ENCODE data around the gene FSIP1.

The FSIP1 gene

GRCh38 chr15:39649757-39650156, 132.9 kb downstream of the FSIP1 start:
- no peaks in the 10 kb centered on the region for H3K9me3 ChIP-seq (ENCODE audit: control insufficient read depth in 2 of 2, low read length in 2 of 2)
- no peaks in the 10 kb centered on the region for H3K4me1 ChIP-seq (ENCODE audit: control insufficient read depth, insufficient read depth, low read length)
- no peaks in the 10 kb centered on the region for H3K27me3 ChIP-seq (ENCODE audit: control insufficient read depth in 1 of 2, insufficient read depth in 2 of 2, low read length in 2 of 2)
- H3K9ac ChIP-seq (ENCODE audit: low read length in 2 of 2), result no peak overlapping the region
- no peak overlapping the region for H3K27ac ChIP-seq (ENCODE audit: low read length)
- H3K36me3 ChIP-seq (ENCODE audit: control insufficient read depth in 2 of 2, insufficient read depth in 2 of 2, low read length in 2 of 2), result no peaks in the 10 kb centered on the region
- H3K4me3 ChIP-seq (ENCODE audit: low read length in 2 of 2), result no peak overlapping the region

DNA sequence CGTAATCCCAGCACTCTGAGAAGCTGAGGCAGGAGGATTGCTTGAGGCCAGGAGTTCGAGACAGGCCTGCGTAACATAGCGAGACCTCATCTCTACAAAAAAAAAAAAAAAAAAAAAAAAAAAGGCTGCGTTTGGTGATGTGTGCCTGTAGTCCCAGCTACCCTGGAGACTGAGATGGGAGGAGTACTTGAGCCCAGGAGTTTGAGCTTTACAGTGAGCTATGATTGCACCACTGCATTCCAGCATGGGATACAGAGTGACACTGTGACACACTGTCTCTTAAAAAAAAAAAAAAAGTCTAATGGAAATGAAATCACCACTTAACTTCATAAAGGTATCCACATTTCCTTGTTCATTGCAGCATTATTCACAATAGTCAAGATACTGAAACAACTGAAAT, 136.2 kb downstream of the FSIP1 start:
- H3K27me3 ChIP-seq (ENCODE audit: control insufficient read depth in 1 of 2, insufficient read depth in 2 of 2, low read length in 2 of 2), result no peaks in the 10 kb centered on the region

GRCh38 chr15:39645976-39646257, 136.7 kb downstream of the FSIP1 start:
- H3K4me3 ChIP-seq (ENCODE audit: low read length in 2 of 2), result no peak overlapping the region
- H3K9ac ChIP-seq (ENCODE audit: low read length in 2 of 2), result no peak overlapping the region
- H3K36me3 ChIP-seq (ENCODE audit: control insufficient read depth in 2 of 2, insufficient read depth in 2 of 2, low read length in 2 of 2), result no peaks in the 10 kb centered on the region
- H3K9me3 ChIP-seq (ENCODE audit: control insufficient read depth in 2 of 2, low read length in 2 of 2), result no peaks in the 10 kb centered on the region
- H3K4me1 ChIP-seq (ENCODE audit: control insufficient read depth, insufficient read depth, low read length), result no peaks in the 10 kb centered on the region
- H3K27ac ChIP-seq (ENCODE audit: low read length), result no peak overlapping the region
- no peaks in the 10 kb centered on the region for H3K27me3 ChIP-seq (ENCODE audit: control insufficient read depth in 1 of 2, insufficient read depth in 2 of 2, low read length in 2 of 2)

More for the DNA sequence above, 136.2 kb downstream of the FSIP1 start:
- H3K4me1 ChIP-seq (ENCODE audit: control insufficient read depth, insufficient read depth, low read length), result no peaks in the 10 kb centered on the region
- no peaks in the 10 kb centered on the region for H3K9me3 ChIP-seq (ENCODE audit: control insufficient read depth in 2 of 2, low read length in 2 of 2)
- H3K36me3 ChIP-seq (ENCODE audit: control insufficient read depth in 2 of 2, insufficient read depth in 2 of 2, low read length in 2 of 2), result no peaks in the 10 kb centered on the region
- no peak overlapping the region for H3K4me3 ChIP-seq (ENCODE audit: low read length in 2 of 2)
- no peak overlapping the region for H3K9ac ChIP-seq (ENCODE audit: low read length in 2 of 2)
- no peak overlapping the region for H3K27ac ChIP-seq (ENCODE audit: low read length)

- H3K27ac ChIP-seq (ENCODE audit: low read length), result no peak overlapping the region
- no peaks in the 10 kb centered on the region for H3K4me1 ChIP-seq (ENCODE audit: control insufficient read depth, insufficient read depth, low read length)
- no peaks in the 10 kb centered on the region for H3K9me3 ChIP-seq (ENCODE audit: control insufficient read depth in 2 of 2, low read length in 2 of 2)
- H3K9ac ChIP-seq (ENCODE audit: low read length in 2 of 2), result no peak overlapping the region
- no peaks in the 10 kb centered on the region for H3K36me3 ChIP-seq (ENCODE audit: control insufficient read depth in 2 of 2, insufficient read depth in 2 of 2, low read length in 2 of 2)
- no peaks in the 10 kb centered on the region for H3K27me3 ChIP-seq (ENCODE audit: control insufficient read depth in 1 of 2, insufficient read depth in 2 of 2, low read length in 2 of 2)
- H3K4me3 ChIP-seq (ENCODE audit: low read length in 2 of 2), result no peak overlapping the region
Measured at GRCh38 chr15:39645138-39645975, 137.3 kb downstream of the FSIP1 start.

- H3K4me1 ChIP-seq (ENCODE audit: control insufficient read depth, insufficient read depth, low read length), result no peaks in the 10 kb centered on the region
- H3K36me3 ChIP-seq (ENCODE audit: control insufficient read depth in 2 of 2, insufficient read depth in 2 of 2, low read length in 2 of 2), result no peaks in the 10 kb centered on the region
- no peak overlapping the region for H3K4me3 ChIP-seq (ENCODE audit: low read length in 2 of 2)
- H3K9ac ChIP-seq (ENCODE audit: low read length in 2 of 2), result no peak overlapping the region
- H3K9me3 ChIP-seq (ENCODE audit: control insufficient read depth in 2 of 2, low read length in 2 of 2), result no peaks in the 10 kb centered on the region
- H3K27ac ChIP-seq (ENCODE audit: low read length), result no peak overlapping the region
- H3K27me3 ChIP-seq (ENCODE audit: control insufficient read depth in 1 of 2, insufficient read depth in 2 of 2, low read length in 2 of 2), result no peaks in the 10 kb centered on the region
Measured at GRCh38 chr15:39644136-39644535, 138.5 kb downstream of the FSIP1 start.

GRCh38 chr15:39643727-39644126, 138.9 kb downstream of the FSIP1 start:
- Histone ChIP-seq H3K27ac (ENCODE audit: low read length) (no peak overlapping the region), H3K9ac (ENCODE audit: low read length in 2 of 2) (no peak overlapping the region), H3K27me3 (ENCODE audit: control insufficient read depth in 1 of 2, insufficient read depth in 2 of 2, low read length in 2 of 2) (no peaks in the 10 kb centered on the region), H3K9me3 (ENCODE audit: control insufficient read depth in 2 of 2, low read length in 2 of 2) (no peaks in the 10 kb centered on the region), H3K36me3 (ENCODE audit: control insufficient read depth in 2 of 2, insufficient read depth in 2 of 2, low read length in 2 of 2) (no peaks in the 10 kb centered on the region), H3K4me3 (ENCODE audit: low read length in 2 of 2) (no peak overlapping the region), H3K4me1 (ENCODE audit: control insufficient read depth, insufficient read depth, low read length) (no peaks in the 10 kb centered on the region)

DNA sequence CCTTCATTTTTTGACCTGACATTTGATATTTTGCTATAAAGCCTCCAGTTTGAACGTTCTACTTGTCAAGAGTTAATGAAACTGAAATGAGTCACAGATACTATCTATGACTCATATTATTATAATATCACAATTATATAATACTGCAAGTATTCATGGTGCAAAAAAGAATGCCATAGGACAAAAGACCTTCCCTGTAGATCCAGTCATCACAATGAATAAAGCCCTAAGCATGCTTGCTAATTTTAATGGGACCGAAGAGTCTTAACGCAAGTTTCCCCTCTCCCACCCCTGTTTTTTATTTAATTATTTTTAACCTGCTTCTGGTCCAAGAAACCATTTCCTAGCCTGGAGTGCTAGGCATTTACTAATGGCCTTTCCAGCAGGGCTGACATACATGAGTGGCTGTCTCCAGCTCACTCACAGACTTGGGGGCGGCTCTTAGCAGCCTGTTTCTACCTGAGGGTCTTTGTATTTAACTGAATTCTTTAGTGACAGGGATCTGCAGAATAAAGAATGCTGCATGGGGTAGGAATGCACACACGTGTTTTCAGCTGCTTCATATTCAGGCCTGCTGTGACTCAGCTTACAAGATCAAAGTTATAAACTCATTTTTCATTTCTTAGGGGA, 140.5 kb downstream of the FSIP1 start:
- Histone ChIP-seq H3K36me3 (ENCODE audit: control insufficient read depth in 2 of 2, insufficient read depth in 2 of 2, low read length in 2 of 2) (no peaks in the 10 kb centered on the region), H3K27me3 (ENCODE audit: control insufficient read depth in 1 of 2, insufficient read depth in 2 of 2, low read length in 2 of 2) (no peaks in the 10 kb centered on the region), H3K4me1 (ENCODE audit: control insufficient read depth, insufficient read depth, low read length) (no peaks in the 10 kb centered on the region), H3K9ac (ENCODE audit: low read length in 2 of 2) (no peak overlapping the region), H3K27ac (ENCODE audit: low read length) (no peak overlapping the region), H3K4me3 (ENCODE audit: low read length in 2 of 2) (no peak overlapping the region), H3K9me3 (ENCODE audit: control insufficient read depth in 2 of 2, low read length in 2 of 2) (no peaks in the 10 kb centered on the region)

DNA sequence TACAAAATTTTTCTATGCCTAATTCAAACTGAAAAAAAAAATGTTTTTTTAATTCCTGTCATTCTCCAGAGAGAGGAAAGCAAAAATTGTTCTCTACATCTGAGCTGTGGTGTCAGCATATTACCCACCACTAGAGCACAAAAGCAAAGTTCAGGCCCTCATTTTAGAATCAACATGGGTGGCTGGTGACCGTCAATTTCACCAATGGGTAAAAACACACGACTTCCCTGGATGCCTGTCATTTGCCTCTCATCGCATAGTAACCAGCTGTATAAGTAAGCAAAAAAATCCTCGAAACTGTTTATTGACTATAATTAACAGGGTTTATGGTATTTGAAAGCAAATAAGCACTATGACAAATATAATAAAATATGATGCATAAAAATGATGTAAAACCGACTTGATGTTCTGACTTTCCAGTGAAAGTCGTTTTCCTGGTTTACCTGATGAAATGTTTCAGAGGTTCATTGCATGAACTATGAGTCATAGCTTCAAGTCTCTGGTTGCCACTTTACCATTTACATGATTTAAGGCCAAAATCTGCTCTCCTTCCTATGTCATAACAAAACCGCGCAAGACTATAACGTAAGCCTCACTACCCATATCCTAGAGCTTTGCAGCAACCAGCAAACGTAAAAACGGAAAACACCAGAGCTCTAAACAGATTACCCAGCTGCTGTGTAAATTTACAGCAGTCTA, 141.3 kb downstream of the FSIP1 start:
- no peaks in the 10 kb centered on the region for H3K27me3 ChIP-seq (ENCODE audit: control insufficient read depth in 1 of 2, insufficient read depth in 2 of 2, low read length in 2 of 2)
- H3K9me3 ChIP-seq (ENCODE audit: control insufficient read depth in 2 of 2, low read length in 2 of 2), result no peaks in the 10 kb centered on the region
- no peaks in the 10 kb centered on the region for H3K36me3 ChIP-seq (ENCODE audit: control insufficient read depth in 2 of 2, insufficient read depth in 2 of 2, low read length in 2 of 2)
- no peaks in the 10 kb centered on the region for H3K4me1 ChIP-seq (ENCODE audit: control insufficient read depth, insufficient read depth, low read length)
- no peak overlapping the region for H3K27ac ChIP-seq (ENCODE audit: low read length)
- no peak overlapping the region for H3K4me3 ChIP-seq (ENCODE audit: low read length in 2 of 2)
- H3K9ac ChIP-seq (ENCODE audit: low read length in 2 of 2), result no peak overlapping the region

GRCh38 chr15:39640665-39641064, 142.0 kb downstream of the FSIP1 start:
- no peak overlapping the region for H3K27ac ChIP-seq (ENCODE audit: low read length)

GRCh38 chr15:39639037-39639436, 143.6 kb downstream of the FSIP1 start:
- H3K27me3 ChIP-seq (ENCODE audit: control insufficient read depth in 1 of 2, insufficient read depth in 2 of 2, low read length in 2 of 2), result no peaks in the 10 kb centered on the region
- H3K4me1 ChIP-seq (ENCODE audit: control insufficient read depth, insufficient read depth, low read length), result no peaks in the 10 kb centered on the region
- no peak overlapping the region for H3K4me3 ChIP-seq (ENCODE audit: low read length in 2 of 2)
- H3K9ac ChIP-seq (ENCODE audit: low read length in 2 of 2), result no peak overlapping the region
- H3K27ac ChIP-seq (ENCODE audit: low read length), result no peak overlapping the region
- no peaks in the 10 kb centered on the region for H3K9me3 ChIP-seq (ENCODE audit: control insufficient read depth in 2 of 2, low read length in 2 of 2)
- H3K36me3 ChIP-seq (ENCODE audit: control insufficient read depth in 2 of 2, insufficient read depth in 2 of 2, low read length in 2 of 2), result no peaks in the 10 kb centered on the region

More at GRCh38 chr15:39640665-39641064, 142.0 kb downstream of the FSIP1 start:
- no peaks in the 10 kb centered on the region for H3K27me3 ChIP-seq (ENCODE audit: control insufficient read depth in 1 of 2, insufficient read depth in 2 of 2, low read length in 2 of 2)
- no peak overlapping the region for H3K9ac ChIP-seq (ENCODE audit: low read length in 2 of 2)
- no peaks in the 10 kb centered on the region for H3K36me3 ChIP-seq (ENCODE audit: control insufficient read depth in 2 of 2, insufficient read depth in 2 of 2, low read length in 2 of 2)
- H3K9me3 ChIP-seq (ENCODE audit: control insufficient read depth in 2 of 2, low read length in 2 of 2), result no peaks in the 10 kb centered on the region
- H3K4me3 ChIP-seq (ENCODE audit: low read length in 2 of 2), result no peak overlapping the region
- H3K4me1 ChIP-seq (ENCODE audit: control insufficient read depth, insufficient read depth, low read length), result no peaks in the 10 kb centered on the region

DNA sequence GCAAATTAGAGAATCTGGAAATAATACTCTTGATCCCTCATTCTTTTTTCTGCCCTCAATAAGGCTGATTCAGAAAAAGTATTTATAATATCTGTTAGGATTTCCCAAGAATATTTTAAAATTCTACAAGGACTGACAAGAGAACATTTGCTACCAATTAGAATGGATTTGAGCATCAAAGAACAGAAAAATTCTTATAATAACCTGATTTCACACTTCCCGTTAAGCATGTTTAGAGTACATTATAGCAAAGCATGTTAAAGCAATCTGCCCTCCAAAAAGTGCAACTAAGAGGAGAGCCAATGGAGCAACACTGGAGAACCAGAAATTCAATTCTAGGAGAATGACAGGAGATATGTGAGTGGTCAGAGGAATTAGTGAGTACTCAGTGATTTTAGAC, 144.6 kb downstream of the FSIP1 start:
- Histone ChIP-seq H3K4me1 (ENCODE audit: control insufficient read depth, insufficient read depth, low read length) (no peaks in the 10 kb centered on the region), H3K9me3 (ENCODE audit: control insufficient read depth in 2 of 2, low read length in 2 of 2) (no peaks in the 10 kb centered on the region), H3K27me3 (ENCODE audit: control insufficient read depth in 1 of 2, insufficient read depth in 2 of 2, low read length in 2 of 2) (no peaks in the 10 kb centered on the region), H3K27ac (ENCODE audit: low read length) (no peak overlapping the region), H3K36me3 (ENCODE audit: control insufficient read depth in 2 of 2, insufficient read depth in 2 of 2, low read length in 2 of 2) (no peaks in the 10 kb centered on the region), H3K4me3 (ENCODE audit: low read length in 2 of 2) (no peak overlapping the region), H3K9ac (ENCODE audit: low read length in 2 of 2) (no peak overlapping the region)

Measured in stomach smooth muscle (tissue), 2 donors.